HepG2 (cell line): ENCODE data around the gene CTNNA1. TPM values are rescaled to one million over a fixed set of nuclear protein-coding genes. Genes with fewer than 3 reads are reported as not detected.

Experiments used
- FLYWCH1 ChIP-seq: sonication (generic); formaldehyde crosslinking; IDR thresholded peaks from 2 replicates; pipeline ENCODE4 v1.8.1; 2023; ENCODE audit warnings: mild to moderate bottlenecking, missing genetic modification reagents
- GATA4 ChIP-seq: sonication (generic); IDR thresholded peaks from 2 replicates; pipeline ENCODE4 v1.6.1; 2016; ENCODE audit warnings: antibody characterized with exemption, low read depth, borderline replicate concordance
- ISX ChIP-seq: sonication (generic); formaldehyde crosslinking; conservative IDR thresholded peaks from 2 replicates; pipeline ENCODE4 v1.5.0; 2020; ENCODE audit warnings: missing genetic modification reagents
- MYNN ChIP-seq: sonication (generic); formaldehyde crosslinking; IDR thresholded peaks from 2 replicates; pipeline ENCODE4 v1.4.0; 2020; ENCODE audit warnings: mild to moderate bottlenecking, low read depth, missing genetic modification reagents
- REPIN1 ChIP-seq: sonication (generic); formaldehyde crosslinking; IDR thresholded peaks from 2 replicates; pipeline ENCODE4 v1.8.0; 2022; ENCODE audit warnings: missing genetic modification reagents, low read depth, mild to moderate bottlenecking, borderline replicate concordance
- SIN3A ChIP-seq: IDR thresholded peaks from 2 replicates; pipeline ENCODE4 v1.6.1; 2011; ENCODE audit warnings: low read depth, mild to moderate bottlenecking, control low read depth, low read length, borderline replicate concordance
- SIN3B ChIP-seq: fragments of 150-350 bp; IDR thresholded peaks from 2 replicates; pipeline ENCODE4 v1.6.1; 2014; ENCODE audit warnings: low read length
- SKI ChIP-seq: fragments of 450-650 bp; IDR thresholded peaks from one replicate; pipeline ENCODE4 v1.6.1; 2018; ENCODE audit warnings: mild to moderate bottlenecking; ENCODE audit not compliant: partially characterized antibody
- SMARCC2 ChIP-seq: fragments of 450-650 bp; IDR thresholded peaks from 2 replicates; pipeline ENCODE4 v1.6.1; 2017; ENCODE audit warnings: antibody characterized with exemption, mild to moderate bottlenecking
- SNRNP70 ChIP-seq: fragments of 200-400 bp; formaldehyde crosslinking; IDR thresholded peaks from 2 replicates; pipeline ENCODE4 v1.6.1; 2017; ENCODE audit warnings: mild to moderate bottlenecking, low read depth, low read length, moderate library complexity
- ZNF382 ChIP-seq: sonication (generic); formaldehyde crosslinking; IDR thresholded peaks from 2 replicates; pipeline ENCODE4 v1.5.0; 2020; ENCODE audit warnings: missing genetic modification reagents, mild to moderate bottlenecking, borderline replicate concordance
- ZNF432 ChIP-seq: sonication (generic); formaldehyde crosslinking; IDR thresholded peaks from 2 replicates; pipeline ENCODE4 v1.5.0; 2020; ENCODE audit warnings: missing genetic modification reagents, mild to moderate bottlenecking, borderline replicate concordance
- ZNF605 ChIP-seq: sonication (generic); formaldehyde crosslinking; IDR thresholded peaks from 2 replicates; pipeline ENCODE4 v1.8.0; 2022; ENCODE audit warnings: mild to moderate bottlenecking, missing genetic modification reagents
- ZNF720 ChIP-seq: sonication (generic); formaldehyde crosslinking; IDR thresholded peaks from 2 replicates; pipeline ENCODE4 v1.4.0; 2020; ENCODE audit warnings: missing genetic modification reagents
- ZNF724P ChIP-seq: sonication (generic); formaldehyde crosslinking; IDR thresholded peaks from 2 replicates; pipeline ENCODE4 v1.8.0; 2022; ENCODE audit warnings: missing genetic modification reagents, borderline replicate concordance
- polyA plus RNA-seq, 8 experiments: library from polyadenylated mRNA; depleted of rRNA in 3 of 8; stranded (reverse) in 7 of 8; unstranded in 1 of 8; fragments of >200 nt; fragmentation: Illumina TruSeq in 4 of 8; extraction: Trizol in 4 of 8; gene quantifications; 2 replicates each; pipeline versions ENCODE4 v1.2.1 to v1.2.3, GENCODE V29; 2011 to 2016; ENCODE audit warnings: low read depth in 4 of 8, missing spikeins in 1 of 8, mixed read lengths in 1 of 8; ENCODE audit not compliant: insufficient read depth in 1 of 8
- total RNA-seq, 5 experiments: library from RNA; depleted of rRNA; stranded (reverse); fragments of >200 nt; fragmentation: Illumina TruSeq; extraction: Trizol; gene quantifications; 2 replicates each; pipeline ENCODE4 v1.2.3, GENCODE V29; 2016; ENCODE audit warnings: low read depth in 1 of 5
- TF ChIP-seq, protein P1 (sequence below): sonication (generic); formaldehyde crosslinking; IDR thresholded peaks from 2 replicates; pipeline ENCODE4 v1.8.1; 2022; ENCODE audit warnings: low read depth, mild to moderate bottlenecking, missing genetic modification reagents
- TF ChIP-seq, protein P2 (sequence below): IDR thresholded peaks from 2 replicates; pipeline ENCODE4 v1.6.1; 2018; ENCODE audit warnings: missing genetic modification reagents
- TF ChIP-seq, protein P3 (sequence below): sonication (generic); formaldehyde crosslinking; IDR thresholded peaks from 2 replicates; pipeline ENCODE4 v1.4.0; 2020; ENCODE audit warnings: missing genetic modification reagents; ENCODE audit errors: not compliant biosample characterization
- TF ChIP-seq, protein P4 (sequence below): sonication (generic); formaldehyde crosslinking; IDR thresholded peaks from 2 replicates; pipeline ENCODE4 v1.4.0; 2020; ENCODE audit warnings: missing genetic modification reagents, borderline replicate concordance
- TF ChIP-seq, protein P5 (sequence below): sonication (generic); formaldehyde crosslinking; IDR thresholded peaks from 2 replicates; pipeline ENCODE4 v1.5.1; 2020; ENCODE audit warnings: mild to moderate bottlenecking, missing genetic modification reagents, borderline replicate concordance

Gene CTNNA1
- total and polyA plus RNA-seq, 2 of the 13 experiments (the other 11 are each of a cell fraction or from before 2014, with no cell fraction given), result 66.8 to 162 TPM

DNA sequence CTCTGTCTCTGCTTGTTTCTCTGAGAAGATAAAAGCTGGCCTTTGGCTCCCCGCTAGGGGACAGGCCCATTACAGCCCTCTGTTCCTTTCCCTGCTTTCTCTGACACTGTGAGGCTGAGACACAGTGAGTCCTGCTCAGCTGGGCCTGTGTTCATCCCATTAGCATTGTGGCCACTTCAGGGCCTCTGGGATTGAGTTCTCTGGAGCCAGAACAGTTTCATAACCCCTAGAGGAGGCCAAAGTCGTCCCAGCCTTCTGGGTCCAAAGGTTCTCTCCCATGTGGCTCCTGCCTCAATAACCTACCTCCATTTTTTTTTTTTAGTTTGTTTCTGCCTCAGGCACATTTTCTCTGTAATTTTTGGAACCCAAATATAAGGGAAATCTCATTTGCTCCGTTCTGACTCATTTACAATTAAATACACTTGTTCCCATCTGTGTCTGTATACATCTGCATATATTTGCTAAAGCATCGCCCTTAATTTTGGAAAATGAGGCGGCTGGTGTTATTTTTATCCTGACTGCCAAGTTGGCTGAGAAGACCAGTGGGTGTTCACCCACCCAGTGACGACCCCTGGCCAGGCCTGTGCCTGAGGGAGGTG lies 27.3 kb upstream of the CTNNA1 start (continued):
- peak; percentile 77; the same call in 1 of the 2 replicates for TF ChIP-seq ZNF605
- no peak for TF ChIP-seq ZNF724P (CRISPR knock-in tag)
- no peak for TF ChIP-seq SIN3B
- TF ChIP-seq ZNF382 (CRISPR knock-in tag), result no peak
- TF ChIP-seq, protein P1, sequence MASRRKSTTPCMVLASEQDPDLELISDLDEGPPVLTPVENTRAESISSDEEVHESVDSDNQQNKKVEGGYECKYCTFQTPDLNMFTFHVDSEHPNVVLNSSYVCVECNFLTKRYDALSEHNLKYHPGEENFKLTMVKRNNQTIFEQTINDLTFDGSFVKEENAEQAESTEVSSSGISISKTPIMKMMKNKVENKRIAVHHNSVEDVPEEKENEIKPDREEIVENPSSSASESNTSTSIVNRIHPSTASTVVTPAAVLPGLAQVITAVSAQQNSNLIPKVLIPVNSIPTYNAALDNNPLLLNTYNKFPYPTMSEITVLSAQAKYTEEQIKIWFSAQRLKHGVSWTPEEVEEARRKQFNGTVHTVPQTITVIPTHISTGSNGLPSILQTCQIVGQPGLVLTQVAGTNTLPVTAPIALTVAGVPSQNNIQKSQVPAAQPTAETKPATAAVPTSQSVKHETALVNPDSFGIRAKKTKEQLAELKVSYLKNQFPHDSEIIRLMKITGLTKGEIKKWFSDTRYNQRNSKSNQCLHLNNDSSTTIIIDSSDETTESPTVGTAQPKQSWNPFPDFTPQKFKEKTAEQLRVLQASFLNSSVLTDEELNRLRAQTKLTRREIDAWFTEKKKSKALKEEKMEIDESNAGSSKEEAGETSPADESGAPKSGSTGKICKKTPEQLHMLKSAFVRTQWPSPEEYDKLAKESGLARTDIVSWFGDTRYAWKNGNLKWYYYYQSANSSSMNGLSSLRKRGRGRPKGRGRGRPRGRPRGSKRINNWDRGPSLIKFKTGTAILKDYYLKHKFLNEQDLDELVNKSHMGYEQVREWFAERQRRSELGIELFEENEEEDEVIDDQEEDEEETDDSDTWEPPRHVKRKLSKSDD, result no peak
- TF ChIP-seq, protein P2, sequence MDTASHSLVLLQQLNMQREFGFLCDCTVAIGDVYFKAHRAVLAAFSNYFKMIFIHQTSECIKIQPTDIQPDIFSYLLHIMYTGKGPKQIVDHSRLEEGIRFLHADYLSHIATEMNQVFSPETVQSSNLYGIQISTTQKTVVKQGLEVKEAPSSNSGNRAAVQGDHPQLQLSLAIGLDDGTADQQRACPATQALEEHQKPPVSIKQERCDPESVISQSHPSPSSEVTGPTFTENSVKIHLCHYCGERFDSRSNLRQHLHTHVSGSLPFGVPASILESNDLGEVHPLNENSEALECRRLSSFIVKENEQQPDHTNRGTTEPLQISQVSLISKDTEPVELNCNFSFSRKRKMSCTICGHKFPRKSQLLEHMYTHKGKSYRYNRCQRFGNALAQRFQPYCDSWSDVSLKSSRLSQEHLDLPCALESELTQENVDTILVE (CRISPR knock-in tag), result no peak
- TF ChIP-seq GATA4, result no peak
- no peak for TF ChIP-seq REPIN1 (CRISPR knock-in tag)
- TF ChIP-seq, protein P3, sequence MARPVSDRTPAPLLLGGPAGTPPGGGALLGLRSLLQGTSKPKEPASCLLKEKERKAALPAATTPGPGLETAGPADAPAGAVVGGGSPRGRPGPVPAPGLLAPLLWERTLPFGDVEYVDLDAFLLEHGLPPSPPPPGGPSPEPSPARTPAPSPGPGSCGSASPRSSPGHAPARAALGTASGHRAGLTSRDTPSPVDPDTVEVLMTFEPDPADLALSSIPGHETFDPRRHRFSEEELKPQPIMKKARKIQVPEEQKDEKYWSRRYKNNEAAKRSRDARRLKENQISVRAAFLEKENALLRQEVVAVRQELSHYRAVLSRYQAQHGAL (CRISPR knock-in tag), result peak; percentile 15
- TF ChIP-seq, protein P4, sequence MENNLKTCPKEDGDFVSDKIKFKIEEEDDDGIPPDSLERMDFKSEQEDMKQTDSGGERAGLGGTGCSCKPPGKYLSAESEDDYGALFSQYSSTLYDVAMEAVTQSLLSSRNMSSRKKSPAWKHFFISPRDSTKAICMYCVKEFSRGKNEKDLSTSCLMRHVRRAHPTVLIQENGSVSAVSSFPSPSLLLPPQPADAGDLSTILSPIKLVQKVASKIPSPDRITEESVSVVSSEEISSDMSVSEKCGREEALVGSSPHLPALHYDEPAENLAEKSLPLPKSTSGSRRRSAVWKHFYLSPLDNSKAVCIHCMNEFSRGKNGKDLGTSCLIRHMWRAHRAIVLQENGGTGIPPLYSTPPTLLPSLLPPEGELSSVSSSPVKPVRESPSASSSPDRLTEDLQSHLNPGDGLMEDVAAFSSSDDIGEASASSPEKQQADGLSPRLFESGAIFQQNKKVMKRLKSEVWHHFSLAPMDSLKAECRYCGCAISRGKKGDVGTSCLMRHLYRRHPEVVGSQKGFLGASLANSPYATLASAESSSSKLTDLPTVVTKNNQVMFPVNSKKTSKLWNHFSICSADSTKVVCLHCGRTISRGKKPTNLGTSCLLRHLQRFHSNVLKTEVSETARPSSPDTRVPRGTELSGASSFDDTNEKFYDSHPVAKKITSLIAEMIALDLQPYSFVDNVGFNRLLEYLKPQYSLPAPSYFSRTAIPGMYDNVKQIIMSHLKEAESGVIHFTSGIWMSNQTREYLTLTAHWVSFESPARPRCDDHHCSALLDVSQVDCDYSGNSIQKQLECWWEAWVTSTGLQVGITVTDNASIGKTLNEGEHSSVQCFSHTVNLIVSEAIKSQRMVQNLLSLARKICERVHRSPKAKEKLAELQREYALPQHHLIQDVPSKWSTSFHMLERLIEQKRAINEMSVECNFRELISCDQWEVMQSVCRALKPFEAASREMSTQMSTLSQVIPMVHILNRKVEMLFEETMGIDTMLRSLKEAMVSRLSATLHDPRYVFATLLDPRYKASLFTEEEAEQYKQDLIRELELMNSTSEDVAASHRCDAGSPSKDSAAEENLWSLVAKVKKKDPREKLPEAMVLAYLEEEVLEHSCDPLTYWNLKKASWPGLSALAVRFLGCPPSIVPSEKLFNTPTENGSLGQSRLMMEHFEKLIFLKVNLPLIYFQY (CRISPR knock-in tag), result peak; percentile 62
- no peak for TF ChIP-seq SNRNP70
- TF ChIP-seq SMARCC2, result no peak
- no peak for TF ChIP-seq ISX
- TF ChIP-seq, protein P5, sequence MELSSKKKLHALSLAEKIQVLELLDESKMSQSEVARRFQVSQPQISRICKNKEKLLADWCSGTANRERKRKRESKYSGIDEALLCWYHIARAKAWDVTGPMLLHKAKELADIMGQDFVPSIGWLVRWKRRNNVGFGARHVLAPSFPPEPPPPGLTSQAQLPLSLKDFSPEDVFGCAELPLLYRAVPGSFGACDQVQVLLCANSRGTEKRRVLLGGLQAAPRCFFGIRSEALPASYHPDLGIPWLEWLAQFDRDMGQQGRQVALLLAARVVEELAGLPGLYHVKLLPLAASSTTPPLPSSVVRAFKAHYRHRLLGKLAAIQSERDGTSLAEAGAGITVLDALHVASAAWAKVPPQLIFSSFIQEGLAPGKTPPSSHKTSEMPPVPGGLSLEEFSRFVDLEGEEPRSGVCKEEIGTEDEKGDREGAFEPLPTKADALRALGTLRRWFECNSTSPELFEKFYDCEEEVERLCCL (CRISPR knock-in tag), result no peak
- TF ChIP-seq MYNN, result no peak
- TF ChIP-seq SKI, result no peak
- TF ChIP-seq FLYWCH1 (CRISPR knock-in tag), result no peak
- peak; percentile 13; the same call in 1 of the 2 replicates for TF ChIP-seq SIN3A
- TF ChIP-seq ZNF720 (CRISPR knock-in tag), result no peak
- no peak for TF ChIP-seq ZNF432
